Activated effector memory CD4-positive, alpha-beta T cell treated with Interleukin-2 at 50 U/mL for 16 hours (primary cell): ENCODE results near the gene CPNE5.

Source experiments
- DNase-seq: peaks from one replicate; pipeline ENCODE4 v3.0.0-alpha.2; 2020

Gene CPNE5

GRCh38 chr6:36838896-36839748, at the start of gene CPNE5:
CPNE5 (minus strand) TSS chr6:36839444; CDS start chr6:36839377, 67 bp downstream.
- no peak for DNase-seq

GRCh38 chr6:36888115-36888643, 48.9 kb upstream of the CPNE5 start:
- no peak for DNase-seq

DNA sequence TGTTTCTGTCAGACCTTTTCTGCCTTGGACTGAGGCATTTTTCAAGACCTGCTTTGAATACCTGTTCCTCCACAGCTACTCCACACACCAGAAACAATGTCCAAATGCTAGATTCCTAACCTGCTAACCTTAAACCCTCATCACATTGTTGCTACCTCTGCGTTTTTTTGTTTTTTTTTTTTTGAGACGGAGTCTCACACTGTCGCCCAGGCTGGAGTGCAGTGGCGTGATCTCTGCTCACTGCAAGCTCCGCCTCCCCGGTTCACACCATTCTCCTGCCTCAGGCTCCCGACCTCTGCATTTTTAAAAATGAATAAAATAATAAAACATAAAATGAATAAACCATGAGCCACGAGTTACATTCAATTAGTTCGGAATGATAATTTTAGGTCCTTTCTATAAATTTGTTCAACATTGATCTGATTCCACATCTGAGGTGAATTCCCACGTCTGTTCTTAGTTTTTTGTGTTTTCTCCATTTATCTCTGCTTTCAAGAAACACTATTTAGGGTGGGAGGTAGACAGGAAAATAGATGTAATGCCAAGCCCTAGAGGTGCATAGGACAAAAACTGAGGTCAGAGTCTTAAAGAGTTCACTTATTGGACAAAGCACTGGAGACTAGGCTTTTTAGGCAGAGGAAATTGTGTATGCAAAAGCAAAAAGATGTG, 47.8 kb upstream of the CPNE5 start:
- DNase-seq, result no peak

DNA sequence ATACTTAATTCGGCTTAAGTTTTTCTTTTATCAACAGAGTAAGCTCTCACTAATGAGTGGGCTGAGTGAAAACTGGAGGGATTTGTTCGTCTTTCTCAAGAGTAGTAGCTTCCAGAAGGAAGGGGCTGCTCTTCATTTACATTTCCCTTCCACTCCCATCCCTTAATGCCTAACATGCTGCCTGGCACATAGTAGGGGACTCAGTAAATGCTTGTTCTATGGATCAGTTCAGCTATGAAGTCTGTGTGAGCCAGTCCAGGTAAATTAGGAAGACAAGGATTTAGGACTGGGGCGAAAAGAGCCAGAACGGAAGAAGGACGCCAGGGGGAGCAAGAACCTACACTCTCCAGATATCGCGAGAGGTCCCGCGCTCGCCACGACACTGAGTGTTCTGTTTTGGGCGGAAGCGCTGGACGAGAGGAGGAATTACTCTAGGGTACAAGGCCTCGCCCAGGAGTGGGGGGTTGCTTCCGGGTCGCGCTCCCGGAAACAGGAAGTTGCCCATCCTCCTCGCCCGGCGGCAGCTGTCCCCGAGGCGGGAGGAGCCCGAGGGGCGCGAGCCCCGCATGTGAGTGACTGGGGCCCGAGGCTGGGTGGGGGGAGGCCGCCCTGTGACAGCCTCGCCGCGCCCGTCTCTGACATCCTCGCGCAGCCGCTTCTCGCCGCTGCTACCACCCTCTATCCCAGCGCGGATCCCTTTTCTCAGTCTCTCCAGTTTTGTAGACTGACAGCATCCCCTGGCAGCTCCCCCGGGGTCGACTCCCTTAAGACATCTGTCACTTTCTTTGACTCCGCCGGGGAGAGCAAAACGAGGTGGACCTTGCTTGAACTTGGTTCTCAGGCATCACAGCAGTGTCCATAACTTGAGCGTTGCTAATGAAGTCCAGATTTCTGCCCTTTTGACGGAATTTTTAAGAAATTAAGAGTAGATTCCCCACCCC, 46.5 kb upstream of the CPNE5 start, which contains the start of gene C6orf89:
C6orf89 (plus strand) TSS at position 492 of the 941 bp plus-strand sequence. CDS start 13,493 bp downstream, outside the sequence.
- DNase-seq, result peak; percentile 93

DNA sequence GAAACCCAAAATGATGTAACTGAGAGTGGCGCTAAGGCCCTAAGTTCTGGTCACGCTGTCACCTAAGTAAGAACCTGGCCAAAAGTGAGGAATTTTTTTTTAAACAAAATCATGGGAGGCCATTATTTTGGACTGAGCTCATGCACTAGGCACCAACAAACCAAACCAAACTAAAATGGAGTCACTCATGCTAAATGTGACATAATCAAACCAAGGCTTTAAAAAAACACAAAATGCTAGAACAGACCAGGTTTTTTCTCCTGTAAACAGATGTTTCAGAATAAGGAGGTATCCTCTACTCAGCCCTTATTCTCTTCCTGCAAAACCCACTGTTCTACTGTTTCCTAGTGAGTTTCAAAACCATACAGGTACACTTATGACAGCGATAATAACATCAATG, 45.4 kb upstream of the CPNE5 start:
- no peak for DNase-seq

DNA sequence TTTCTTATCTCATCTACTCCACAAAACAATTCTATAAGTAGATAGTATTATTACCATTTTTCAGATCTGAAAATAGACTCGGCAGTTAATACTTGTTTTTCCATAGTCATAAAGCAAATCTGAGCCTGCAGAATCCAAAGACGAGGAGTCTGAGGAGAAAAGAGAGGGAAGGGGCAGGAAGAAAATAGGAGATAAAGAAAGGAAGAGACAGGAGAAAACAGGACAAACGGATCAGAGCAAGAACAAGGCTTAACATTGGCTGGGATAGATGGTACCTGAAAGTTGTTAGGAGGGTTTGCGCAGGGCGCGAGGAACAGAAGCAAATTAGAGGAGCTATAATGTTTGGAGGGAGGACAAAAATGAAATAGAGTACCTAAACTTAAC, 36.0 kb upstream of the CPNE5 start:
- DNase-seq, result no peak

- peak; percentile 79 for DNase-seq
These were observed 35.4 kb upstream of the CPNE5 start, which contains the start of gene PPIL1 for GRCh38 chr6:36874443-36875249. PPIL1 (minus strand) TSS chr6:36874803; CDS start chr6:36874772, 31 bp downstream.

DNA sequence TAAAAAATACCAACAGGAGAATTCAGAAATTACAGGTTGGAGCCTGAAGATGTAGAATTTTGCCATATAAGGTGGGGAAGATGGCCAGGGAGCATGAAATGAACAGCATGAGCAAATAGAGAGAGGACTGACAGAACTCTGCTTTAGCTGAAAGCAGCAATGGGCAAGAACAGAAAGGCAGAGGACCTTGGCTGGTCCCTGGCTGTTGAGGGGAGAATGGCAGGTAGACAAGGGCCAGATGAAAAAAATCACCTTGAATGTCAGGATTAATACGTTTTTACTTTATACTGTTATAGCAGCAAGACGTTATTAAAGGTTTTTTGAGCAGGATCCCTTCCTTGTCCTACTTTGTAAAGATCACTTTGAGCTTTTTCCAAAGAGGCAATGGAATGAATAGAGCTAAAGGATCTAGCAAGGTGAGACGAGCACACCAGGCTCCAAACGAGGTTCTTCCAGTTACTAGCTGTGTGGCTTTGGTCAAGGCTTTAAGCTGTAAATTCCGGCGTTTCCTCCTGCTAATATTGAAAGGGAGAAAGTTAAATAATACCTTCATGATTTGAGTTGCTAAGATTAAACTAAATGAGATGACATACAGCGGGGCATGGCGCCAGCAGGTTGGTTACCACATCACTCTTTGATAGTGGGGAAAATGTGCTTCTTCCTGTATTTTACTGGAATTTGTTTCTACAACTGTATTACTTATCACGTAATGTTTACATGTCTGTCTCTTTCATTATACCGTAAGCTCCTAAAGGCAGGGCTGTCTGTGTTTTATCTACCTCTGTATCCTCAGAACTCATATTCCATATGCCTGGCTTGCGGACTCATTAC, 34.6 kb upstream of the CPNE5 start:
- no peak for DNase-seq

DNA sequence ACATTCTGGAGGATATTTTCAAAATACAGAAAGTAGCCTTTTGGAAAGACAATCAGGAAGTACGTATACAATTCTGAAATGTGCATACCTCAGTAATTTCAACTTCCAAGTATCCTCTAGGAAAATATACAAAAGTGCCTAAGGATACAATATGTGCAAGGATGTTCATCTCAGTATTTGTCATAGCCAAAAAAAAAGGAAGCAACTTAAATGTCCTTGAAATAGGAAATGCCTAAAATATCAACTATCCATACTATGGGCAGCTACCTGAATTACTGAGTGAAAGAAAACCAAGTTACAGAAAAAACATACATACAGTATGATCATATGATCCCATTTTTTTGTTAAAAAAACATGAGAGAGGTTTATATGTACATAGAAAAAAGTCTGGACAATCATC, 33.9 kb upstream of the CPNE5 start:
- DNase-seq, result no peak

DNA sequence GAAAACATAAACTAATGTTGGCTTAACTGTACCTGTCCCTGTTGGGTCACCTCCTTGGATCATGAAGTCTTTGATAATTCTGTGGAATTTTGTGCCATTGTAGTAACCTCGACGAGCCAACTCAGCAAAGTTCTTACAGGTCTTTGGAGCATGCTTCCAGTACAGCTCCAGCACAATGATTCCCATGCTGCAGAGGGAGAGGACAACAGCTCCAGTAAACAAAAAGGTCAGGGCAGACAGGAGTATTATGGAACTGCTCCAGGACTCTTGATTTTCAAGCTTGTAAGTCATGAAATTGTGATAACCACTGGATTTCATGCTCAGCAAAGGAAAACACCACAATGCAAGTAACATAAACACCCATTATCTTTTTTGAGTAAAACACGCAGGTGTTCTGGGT, 32.4 kb upstream of the CPNE5 start:
- DNase-seq, result no peak

DNA sequence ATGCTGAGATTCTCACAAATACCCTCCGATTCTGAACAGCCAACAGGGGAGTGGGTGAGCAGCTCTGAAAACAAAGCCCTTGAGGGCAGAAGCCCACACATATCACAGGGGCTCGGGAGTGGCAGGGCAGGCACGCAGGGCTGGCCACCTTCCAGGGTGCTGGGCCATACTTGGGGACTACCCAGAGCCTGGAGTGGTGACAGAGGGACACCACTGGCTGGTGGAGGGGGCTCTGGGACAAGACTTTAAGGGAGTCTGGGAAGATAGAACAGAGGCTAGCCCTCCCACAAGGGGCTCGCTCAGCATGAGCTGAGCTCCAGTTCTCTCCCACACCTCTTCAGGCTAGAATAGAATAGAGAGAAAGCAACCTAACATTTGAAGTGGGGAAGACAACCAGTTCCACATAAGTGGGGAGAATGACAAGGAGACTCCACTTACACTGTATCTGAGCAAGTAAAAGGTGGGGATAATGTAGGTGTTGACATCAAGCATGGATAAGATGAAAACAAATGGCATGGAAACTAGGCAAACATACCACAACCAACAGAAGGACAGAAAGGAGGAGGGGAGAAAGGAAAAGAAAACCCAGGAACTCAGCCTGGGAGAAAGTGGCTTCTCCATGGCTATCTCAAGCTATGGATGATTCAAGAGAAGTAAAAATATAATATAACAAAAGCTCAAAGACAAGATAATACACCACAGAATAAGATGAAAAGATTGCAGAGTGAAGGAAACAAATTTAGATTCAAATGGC, 28.4 kb upstream of the CPNE5 start:
- DNase-seq, result no peak

- no peak for DNase-seq
These were observed 26.6 kb upstream of the CPNE5 start for GRCh38 chr6:36865835-36866234.

- no peak for DNase-seq
These were observed 24.7 kb upstream of the CPNE5 start for GRCh38 chr6:36863670-36864540.

DNA sequence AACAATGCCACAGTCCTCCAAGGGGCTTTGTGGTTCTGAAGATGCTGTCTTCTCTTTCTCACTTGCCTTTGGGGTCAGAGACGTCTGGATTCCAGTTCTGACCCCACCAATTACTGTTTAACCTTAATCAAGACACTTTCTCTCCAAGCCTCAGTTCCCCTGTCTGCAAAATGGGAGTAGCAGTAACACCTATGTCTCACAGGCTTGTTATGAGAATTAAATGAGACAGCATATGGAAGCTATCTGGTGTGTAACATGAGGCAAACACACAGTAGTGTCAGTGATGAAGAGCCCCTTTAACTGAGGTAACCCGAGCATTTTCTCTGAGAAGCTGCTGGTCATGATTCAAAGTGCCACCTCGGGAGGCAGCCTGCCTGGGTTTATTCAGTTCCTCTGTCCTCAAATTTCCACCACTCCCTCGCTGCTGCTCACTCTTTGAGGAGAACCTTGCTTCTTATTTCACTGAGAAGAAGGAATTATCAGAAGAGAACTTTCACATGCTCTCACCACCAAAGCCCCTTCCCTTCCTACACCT, 23.7 kb upstream of the CPNE5 start:
- DNase-seq, result no peak

DNA sequence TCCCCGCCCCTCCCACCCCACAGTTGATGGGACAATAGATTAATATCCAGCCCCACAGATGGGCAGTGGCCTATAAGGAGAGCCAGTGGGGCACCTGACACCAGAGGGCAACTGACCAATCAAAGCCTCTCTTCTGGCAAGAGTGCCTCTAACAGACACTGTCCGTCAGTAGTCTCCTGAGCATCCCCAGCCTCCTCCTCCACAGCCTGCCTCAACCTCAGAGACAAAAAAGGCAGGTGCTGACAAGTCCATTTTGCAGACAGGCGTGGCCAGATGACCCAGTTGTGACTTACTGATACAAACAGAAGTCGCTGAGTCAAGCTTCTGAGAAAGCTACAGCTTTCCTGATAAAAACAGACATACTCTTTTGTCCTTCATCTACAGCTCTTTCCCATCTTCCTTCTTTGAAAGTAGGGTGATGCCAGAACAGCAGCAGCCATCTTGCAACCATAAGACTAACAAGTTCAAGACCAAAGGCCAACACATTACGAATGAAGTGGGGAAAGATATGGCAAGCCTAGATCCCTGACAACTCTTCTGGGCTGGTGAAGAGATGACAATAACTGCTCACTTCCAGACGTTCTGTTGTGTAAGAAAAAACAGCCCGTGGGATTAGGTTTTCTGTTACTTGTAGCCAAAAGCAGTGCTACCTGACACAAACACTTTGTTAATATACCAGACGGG, 23.1 kb upstream of the CPNE5 start:
- DNase-seq, result no peak

GRCh38 chr6:36860126-36860525, 20.9 kb upstream of the CPNE5 start:
- no peak for DNase-seq

GRCh38 chr6:36858407-36858981, 19.2 kb upstream of the CPNE5 start:
- no peak for DNase-seq

GRCh38 chr6:36857325-36857724, 18.1 kb upstream of the CPNE5 start:
- DNase-seq, result no peak
